HepG2 (cell line): ENCODE measurements around the gene IFT43. TPM values are rescaled to one million over a fixed set of nuclear protein-coding genes. Genes with fewer than 3 reads are reported as not detected.

Source experiments
- ATAC-seq: fragments of 200-7000 bp; cut with Tn5 transposase; 3 replicates; pipeline ENCODE4 v1.9.1; 2020; ENCODE audit warnings: mild to moderate bottlenecking, moderate library complexity
- BruUV-seq: library from RNA; stranded (reverse); fragments of 400-500 nt; replicated peaks from 2 replicates; lab custom pipeline; 2021; lab: Mats Ljungman, UMichigan
- CTCF ChIA-PET: fragments of 300-600 bp; formaldehyde crosslinking; extraction: SDS; loops from one replicate; lab custom pipeline; 2021; ENCODE audit warnings: low total read pairs, inconsistent platforms, low intra/inter-chr PET ratio; lab: Yijun Ruan, JAX
- POLR2A ChIA-PET: fragments of 350-600 bp; sonication (Branson Sonifier 250); formaldehyde crosslinking; loops from one replicate; lab custom pipeline; 2020; ENCODE audit warnings: antibody characterized with exemption, inconsistent platforms; lab: Yijun Ruan, JAX
- DNase-seq: peaks from one replicate; pipeline ENCODE4 v3.0.0-alpha.2; 2015; ENCODE audit warnings: low spot score
- FAIRE-seq: peaks from 3 replicates; lab custom pipeline; 2011; peaks lifted over from hg19 to GRCh38; lab: Jason Lieb, UNC
- H2AFZ ChIP-seq: one replicate; pipeline ENCODE4 v1.6.1; 2011; ENCODE audit warnings: low read length, inconsistent platforms
- H3K27ac ChIP-seq: fragments of 300-600 bp; 3 replicates; pipeline ENCODE4 v1.8.0; 2011; ENCODE audit warnings: mixed run types, mild to moderate bottlenecking, mixed read lengths, low read length, inconsistent platforms; ENCODE audit not compliant: insufficient read depth; ENCODE audit errors: extremely low read length
- H3K27me3 ChIP-seq, 2 experiments: fragments of 200-600 bp in 1 of 2; 2 replicates in 1 of 2; 3 replicates in 1 of 2; pipeline versions ENCODE4 v1.6.0 to v1.8.0; 2011; ENCODE audit warnings: low read length in 2 of 2, mild to moderate bottlenecking in 2 of 2, moderate library complexity in 2 of 2, inconsistent platforms in 1 of 2; ENCODE audit not compliant: insufficient read depth in 2 of 2, control insufficient read depth in 1 of 2
- H3K36me3 ChIP-seq, 2 experiments: fragments of 200-600 bp in 1 of 2; replicated peaks in 1 of 2; 2 replicates in 1 of 2; 3 replicates in 1 of 2; pipeline versions ENCODE4 v1.5.1 to v1.8.0; 2011; ENCODE audit warnings: low read length in 2 of 2, inconsistent platforms in 1 of 2; ENCODE audit not compliant: insufficient read depth in 2 of 2, control insufficient read depth in 1 of 2
- H3K4me1 ChIP-seq: 2 replicates; pipeline ENCODE4 v1.5.1; 2012; ENCODE audit warnings: low read length, inconsistent platforms; ENCODE audit not compliant: insufficient read depth
- H3K4me2 ChIP-seq: 2 replicates; pipeline ENCODE4 v1.6.0; 2011; ENCODE audit warnings: low read depth, low read length, inconsistent platforms
- H3K4me3 ChIP-seq, 3 experiments: fragments of 200-600 bp in 1 of 3; sonication (generic), shearing (Covaris generic) in 1 of 3; replicated peaks in 1 of 3; 2 replicates each; pipeline ENCODE4 v1.5.1; 2011 to 2016; ENCODE audit warnings: low read length in 3 of 3, inconsistent platforms in 2 of 3, low read depth in 2 of 3, mild to moderate bottlenecking in 2 of 3, control low read depth in 1 of 3, mixed read lengths in 1 of 3; ENCODE audit not compliant: insufficient read depth in 1 of 3
- H3K79me2 ChIP-seq: one replicate; pipeline ENCODE4 v1.6.1; 2011; ENCODE audit warnings: low read length, inconsistent platforms; ENCODE audit not compliant: insufficient read depth
- H3K9ac ChIP-seq: 2 replicates; pipeline ENCODE4 v1.6.0; 2011; ENCODE audit warnings: mild to moderate bottlenecking, low read depth, low read length, inconsistent platforms; ENCODE audit not compliant: insufficient read depth
- H3K9me3 ChIP-seq: 2 replicates; pipeline ENCODE4 v1.5.1; 2012; ENCODE audit warnings: mild to moderate bottlenecking, low read length
- H4K20me1 ChIP-seq: 2 replicates; pipeline ENCODE4 v1.6.0; 2011; ENCODE audit warnings: inconsistent platforms, mild to moderate bottlenecking, low read length, moderate library complexity; ENCODE audit not compliant: insufficient read depth
- EHMT2 ChIP-seq: fragments of 200-600 bp; sonication (generic); IDR thresholded peaks from 2 replicates; pipeline ENCODE4 v1.7.0; 2017; ENCODE audit warnings: antibody characterized with exemption, low read depth, low read length, borderline replicate concordance
- FOXP4 ChIP-seq: sonication (generic); formaldehyde crosslinking; IDR thresholded peaks from 2 replicates; pipeline ENCODE4 v1.4.0; 2020; ENCODE audit warnings: missing genetic modification reagents
- HOXA9 ChIP-seq: sonication (generic); formaldehyde crosslinking; IDR thresholded peaks from 2 replicates; pipeline ENCODE4 v1.8.1; 2022; ENCODE audit warnings: missing genetic modification reagents, mild to moderate bottlenecking, moderate library complexity, borderline replicate concordance
- RBFOX2 ChIP-seq: fragments of 200-400 bp; formaldehyde crosslinking; IDR thresholded peaks from 2 replicates; pipeline ENCODE4 v1.6.1; 2017; ENCODE audit warnings: low read depth, mild to moderate bottlenecking, low read length
- ZBTB25 ChIP-seq: IDR thresholded peaks from 2 replicates; pipeline ENCODE4 v1.6.1; 2018; ENCODE audit warnings: missing genetic modification reagents
- ZNF124 ChIP-seq: sonication (generic); formaldehyde crosslinking; IDR thresholded peaks from 2 replicates; pipeline ENCODE4 v1.4.0; 2020; ENCODE audit warnings: missing genetic modification reagents
- ZNF296 ChIP-seq: sonication (generic); formaldehyde crosslinking; conservative IDR thresholded peaks from 2 replicates; pipeline ENCODE4 v1.5.0; 2020; ENCODE audit warnings: mild to moderate bottlenecking, missing genetic modification reagents
- whole genome bisulfite sequencing: methylation state at CpG from one replicate; pipeline ENCODE4 v1.1.6; 2017; ENCODE audit warnings: low lambda C conversion rate; 5-methylcytosine and 5-hydroxymethylcytosine counted together
- in situ Hi-C: cut with HindIII; loops from 2 replicates; pipeline ENCODE4 v1.10.0; 2017; ENCODE audit warnings: low pct_unique_long_range_greater_than_20kb; ENCODE audit not compliant: extremely low pct_ligation_motif_present
- intact Hi-C: fragments of 100-400 bp; cut with micrococcal nuclease; formaldehyde crosslinking; loops from one replicate; pipeline ENCODE4 v1.10.0; 2022; ENCODE audit not compliant: unreplicated experiment
- polyA plus RNA-seq, 8 experiments: library from polyadenylated mRNA; depleted of rRNA in 3 of 8; stranded (reverse) in 7 of 8; unstranded in 1 of 8; fragments of >200 nt; fragmentation: Illumina TruSeq in 4 of 8; extraction: Trizol in 4 of 8; gene quantifications; 2 replicates each; pipeline versions ENCODE4 v1.2.1 to v1.2.3, GENCODE V29; 2011 to 2016; ENCODE audit warnings: low read depth in 4 of 8, missing spikeins in 1 of 8, mixed read lengths in 1 of 8; ENCODE audit not compliant: insufficient read depth in 1 of 8
- total RNA-seq, 5 experiments: library from RNA; depleted of rRNA; stranded (reverse); fragments of >200 nt; fragmentation: Illumina TruSeq; extraction: Trizol; gene quantifications; 2 replicates each; pipeline ENCODE4 v1.2.3, GENCODE V29; 2016; ENCODE audit warnings: low read depth in 1 of 5
- TF ChIP-seq, protein P1 (sequence below): IDR thresholded peaks from 2 replicates; pipeline ENCODE4 v1.6.1; 2016; ENCODE audit warnings: missing compliant biosample characterization, missing genetic modification reagents, borderline replicate concordance
- TF ChIP-seq, protein P2 (sequence below): sonication (generic); formaldehyde crosslinking; IDR thresholded peaks from 2 replicates; pipeline ENCODE4 v1.8.0; 2022; ENCODE audit warnings: low read depth, missing genetic modification reagents

The IFT43 gene
- total and polyA plus RNA-seq, 2 of the 13 experiments (the other 11 are each of a cell fraction or from before 2014, with no cell fraction given), result 0.15 to 0.55 TPM

DNA sequence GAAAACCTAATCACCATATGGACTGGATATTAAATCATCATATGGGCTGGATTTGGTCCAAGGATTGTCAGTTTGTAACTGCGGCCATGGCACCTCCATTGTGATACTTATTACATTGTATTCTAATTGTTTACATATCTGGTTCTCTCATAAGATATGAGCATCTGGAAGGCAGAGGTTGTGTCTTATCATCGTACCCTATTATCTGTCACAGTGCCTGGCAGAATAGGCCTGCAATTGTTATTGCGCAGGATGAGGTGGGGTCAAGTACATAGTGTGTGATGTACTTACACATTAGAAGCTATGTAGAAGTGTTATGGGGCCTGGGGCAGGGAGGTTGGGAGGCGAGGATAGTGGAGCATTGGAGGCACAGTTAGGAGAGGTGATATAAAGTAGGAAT lies 4.7 kb downstream of the IFT43 start:
- Histone ChIP-seq H3K79me2 (no peaks in the 10 kb centered on the region), H2AFZ (no peak overlapping the region), H3K9me3 (no peaks in the 10 kb centered on the region), H3K4me2 (no peak overlapping the region), H3K4me3 (no peak overlapping the region), H3K9ac (no peak overlapping the region), H3K27me3 (no peaks in the 10 kb centered on the region), H3K4me1 (peaks cover 32% of the 10 kb centered on the region), H3K27ac (no peak overlapping the region), H4K20me1 (no peaks in the 10 kb centered on the region), H3K36me3 (no peaks in the 10 kb centered on the region)
- no peak for TF ChIP-seq EHMT2
- TF ChIP-seq, protein P1, sequence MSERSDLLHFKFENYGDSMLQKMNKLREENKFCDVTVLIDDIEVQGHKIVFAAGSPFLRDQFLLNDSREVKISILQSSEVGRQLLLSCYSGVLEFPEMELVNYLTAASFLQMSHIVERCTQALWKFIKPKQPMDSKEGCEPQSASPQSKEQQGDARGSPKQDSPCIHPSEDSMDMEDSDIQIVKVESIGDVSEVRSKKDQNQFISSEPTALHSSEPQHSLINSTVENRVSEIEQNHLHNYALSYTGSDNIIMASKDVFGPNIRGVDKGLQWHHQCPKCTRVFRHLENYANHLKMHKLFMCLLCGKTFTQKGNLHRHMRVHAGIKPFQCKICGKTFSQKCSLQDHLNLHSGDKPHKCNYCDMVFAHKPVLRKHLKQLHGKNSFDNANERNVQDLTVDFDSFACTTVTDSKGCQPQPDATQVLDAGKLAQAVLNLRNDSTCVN, result no peak
- no peak for TF ChIP-seq ZBTB25 (CRISPR knock-in tag)
- TF ChIP-seq, protein P2, sequence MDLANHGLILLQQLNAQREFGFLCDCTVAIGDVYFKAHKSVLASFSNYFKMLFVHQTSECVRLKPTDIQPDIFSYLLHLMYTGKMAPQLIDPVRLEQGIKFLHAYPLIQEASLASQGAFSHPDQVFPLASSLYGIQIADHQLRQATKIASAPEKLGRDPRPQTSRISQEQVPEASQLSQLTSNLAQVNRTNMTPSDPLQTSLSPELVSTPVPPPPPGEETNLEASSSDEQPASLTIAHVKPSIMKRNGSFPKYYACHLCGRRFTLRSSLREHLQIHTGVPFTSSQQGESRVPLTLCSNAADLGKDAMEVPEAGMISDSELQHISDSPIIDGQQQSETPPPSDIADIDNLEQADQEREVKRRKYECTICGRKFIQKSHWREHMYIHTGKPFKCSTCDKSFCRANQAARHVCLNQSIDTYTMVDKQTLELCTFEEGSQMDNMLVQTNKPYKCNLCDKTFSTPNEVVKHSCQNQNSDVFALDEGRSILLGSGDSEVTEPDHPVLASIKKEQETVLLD, result no peak
- TF ChIP-seq ZNF124 (CRISPR knock-in tag), result no peak
- TF ChIP-seq RBFOX2, result no peak
- TF ChIP-seq FOXP4 (CRISPR knock-in tag), result no peak
- no peak for TF ChIP-seq HOXA9 (CRISPR knock-in tag)
- no peak for TF ChIP-seq ZNF296 (CRISPR knock-in tag)
- no peak for FAIRE-seq
- BruUV-seq, result no TSS peak
- in situ Hi-C loops, result no loop called here
- ATAC-seq, result no peak
- DNase-seq, result no peak
- WGBS, result 76% methylated on average over 4 of the region's 4 CpGs
- intact Hi-C loops, result no loop called here
- ChIA-PET POLR2A (interaction anchor here (0.6 kb wide), 1 partner anchor 164 kb away, joined by 3 read pairs; no protein-coding TSS in a partner anchor), CTCF (no interaction called here)
